Peyer's patch (tissue), 4 donors: ENCODE data around the gene PPDPF. TPM values are rescaled to one million over a fixed set of nuclear protein-coding genes. Genes with fewer than 3 reads are reported as not detected.
"Not testable (repeated sequence)": the region's sequence is repeated elsewhere in the genome, so short reads cannot be mapped to it uniquely, and the experiment has no call there.

ENCODE experiments used
- DNase-seq, 3 donors: peaks; one replicate each; pipeline ENCODE4 v3.0.0-alpha.2; 2017 to 2019
- H3K27ac ChIP-seq, 4 donors: fragments of 200-600 bp; sonication (generic); one replicate each; pipeline ENCODE4 v1.5.1; 2016 to 2019
- H3K27me3 ChIP-seq, 2 donors: fragments of 200-600 bp; sonication (generic); one replicate each; pipeline ENCODE4 v1.5.1; 2019
- H3K36me3 ChIP-seq, 3 donors: fragments of 200-600 bp; sonication (generic); one replicate each; pipeline ENCODE4 v1.5.1; 2016 to 2019
- H3K4me1 ChIP-seq, 4 donors: fragments of 200-600 bp; sonication (generic); one replicate each; pipeline ENCODE4 v1.5.1; 2016 to 2019
- H3K4me3 ChIP-seq, 4 donors: fragments of 200-600 bp; sonication (generic); 1 replicate in 3 of 4; 2 replicates in 1 of 4; pipeline ENCODE4 v1.5.1; 2016 to 2019; ENCODE audit warnings: mild to moderate bottlenecking in 1 of 4
- H3K9me3 ChIP-seq, 4 donors: fragments of 200-600 bp; sonication (generic); one replicate each; pipeline ENCODE4 v1.5.1; 2016 to 2019; ENCODE audit warnings: mild to moderate bottlenecking in 1 of 4
- POLR2A ChIP-seq, 2 donors: fragments of 450-650 bp; IDR thresholded peaks; one replicate each; pipeline ENCODE4 v1.5.1; 2017; ENCODE audit warnings: antibody characterized with exemption in 2 of 2, mild to moderate bottlenecking in 2 of 2, moderate library complexity in 2 of 2
- total RNA-seq, 4 donors: library from RNA; depleted of rRNA; stranded (reverse); fragments of >200 nt; gene quantifications; one replicate each; pipeline ENCODE4 v1.1.0, GENCODE V29; 2016
- TF ChIP-seq, protein P1 (sequence below), 6 experiments: fragments of 450-650 bp in 4 of 6; fragments of 200-600 bp in 2 of 6; sonication (generic) in 1 of 6; IDR thresholded peaks; one replicate each; pipeline ENCODE4 v1.5.1; 2017 to 2019; ENCODE audit warnings: antibody characterized with exemption in 6 of 6, mild to moderate bottlenecking in 3 of 6, moderate library complexity in 1 of 6

The PPDPF gene
- total RNA-seq, 4 donors from 2014 or later: 94.1 to 435 (median 193) TPM

DNA sequence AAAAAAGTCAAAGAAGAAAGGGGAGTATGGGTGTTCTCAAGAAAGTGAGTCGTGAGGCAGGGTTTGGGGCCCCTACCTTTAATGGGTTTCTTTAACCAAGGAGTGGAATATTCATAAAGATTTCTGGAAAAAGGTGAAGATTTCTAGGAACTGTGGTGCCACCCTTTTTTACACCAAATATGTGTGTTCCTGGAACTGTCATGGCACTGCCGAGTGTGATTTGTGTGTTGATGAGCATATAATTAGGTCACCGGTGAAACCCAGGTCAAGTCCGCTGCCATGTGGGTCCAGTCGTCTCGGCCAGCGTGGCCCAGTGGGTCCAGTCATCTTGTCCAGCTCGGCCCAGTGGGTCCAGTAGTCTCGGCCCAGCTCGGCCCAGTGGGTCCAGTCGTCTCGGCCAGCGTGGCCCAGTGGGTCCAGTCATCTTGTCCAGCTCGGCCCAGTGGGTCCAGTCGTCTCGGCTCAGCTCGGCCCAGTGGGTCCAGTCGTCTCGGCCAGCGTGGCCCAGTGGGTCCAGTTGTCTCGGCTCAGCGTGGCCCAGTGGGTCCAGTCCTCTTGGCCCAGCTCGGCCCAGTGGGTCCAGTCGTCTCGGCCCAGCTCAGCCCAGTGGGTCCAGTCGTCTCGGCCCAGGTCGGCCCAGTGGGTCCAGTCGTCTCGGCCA is 13.4 kb upstream of the PPDPF start:
- Histone ChIP-seq H3K27me3 (no peaks in the 10 kb centered on the region), H3K27ac (no peak overlapping the region), H3K4me1 (no peaks in the 10 kb centered on the region), H3K9me3 (peaks cover 0 to 15% (median 2%) of the 10 kb centered on the region in 4 donors), H3K4me3 (no peak overlapping the region), H3K36me3 (no peaks in the 10 kb centered on the region)
- TF ChIP-seq, protein P1, sequence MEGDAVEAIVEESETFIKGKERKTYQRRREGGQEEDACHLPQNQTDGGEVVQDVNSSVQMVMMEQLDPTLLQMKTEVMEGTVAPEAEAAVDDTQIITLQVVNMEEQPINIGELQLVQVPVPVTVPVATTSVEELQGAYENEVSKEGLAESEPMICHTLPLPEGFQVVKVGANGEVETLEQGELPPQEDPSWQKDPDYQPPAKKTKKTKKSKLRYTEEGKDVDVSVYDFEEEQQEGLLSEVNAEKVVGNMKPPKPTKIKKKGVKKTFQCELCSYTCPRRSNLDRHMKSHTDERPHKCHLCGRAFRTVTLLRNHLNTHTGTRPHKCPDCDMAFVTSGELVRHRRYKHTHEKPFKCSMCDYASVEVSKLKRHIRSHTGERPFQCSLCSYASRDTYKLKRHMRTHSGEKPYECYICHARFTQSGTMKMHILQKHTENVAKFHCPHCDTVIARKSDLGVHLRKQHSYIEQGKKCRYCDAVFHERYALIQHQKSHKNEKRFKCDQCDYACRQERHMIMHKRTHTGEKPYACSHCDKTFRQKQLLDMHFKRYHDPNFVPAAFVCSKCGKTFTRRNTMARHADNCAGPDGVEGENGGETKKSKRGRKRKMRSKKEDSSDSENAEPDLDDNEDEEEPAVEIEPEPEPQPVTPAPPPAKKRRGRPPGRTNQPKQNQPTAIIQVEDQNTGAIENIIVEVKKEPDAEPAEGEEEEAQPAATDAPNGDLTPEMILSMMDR (IDR thresholded peaks at IDR 0.05): no peak
- TF ChIP-seq POLR2A (IDR thresholded peaks at IDR 0.05): no peak
- no peak for DNase-seq

DNA sequence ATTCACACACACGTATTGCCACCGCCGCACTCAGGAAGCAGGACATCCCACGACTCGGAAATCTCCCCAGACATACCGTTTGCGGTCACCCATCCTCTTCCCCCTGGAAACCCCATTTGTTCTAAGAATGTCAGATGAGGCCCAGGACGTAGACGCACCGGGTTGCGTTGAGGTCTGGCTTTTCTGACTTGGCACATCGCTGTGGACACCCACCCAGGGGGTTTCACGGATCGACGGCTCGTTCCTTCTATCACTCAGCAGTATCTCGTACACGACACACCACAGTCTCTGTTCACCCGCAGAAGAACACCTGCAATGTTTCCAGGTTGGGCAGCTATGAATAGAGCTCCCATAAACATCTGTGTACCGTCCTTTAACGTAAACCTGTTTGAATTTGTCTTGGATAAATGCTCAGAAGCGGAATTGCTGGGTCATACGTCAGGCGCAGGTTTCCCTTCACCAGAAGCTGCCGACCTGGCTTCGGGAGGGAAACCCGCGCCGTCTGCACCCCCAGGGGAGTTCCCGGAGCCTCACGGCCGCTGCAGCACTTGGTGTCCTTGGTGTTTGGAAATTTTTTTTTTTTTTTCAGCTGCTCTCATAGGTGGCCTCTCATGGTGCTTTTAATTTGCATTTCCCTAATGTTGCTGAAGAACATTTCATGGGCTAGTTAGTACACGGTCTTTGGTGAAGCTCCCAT is 12.3 kb upstream of the PPDPF start:
- no peak overlapping the region for H3K27ac ChIP-seq
- no peak for TF ChIP-seq POLR2A (IDR thresholded peaks at IDR 0.05)
- TF ChIP-seq, protein P1 (IDR thresholded peaks at IDR 0.05): no peak
- no peaks in the 10 kb centered on the region for H3K27me3 ChIP-seq

DNA sequence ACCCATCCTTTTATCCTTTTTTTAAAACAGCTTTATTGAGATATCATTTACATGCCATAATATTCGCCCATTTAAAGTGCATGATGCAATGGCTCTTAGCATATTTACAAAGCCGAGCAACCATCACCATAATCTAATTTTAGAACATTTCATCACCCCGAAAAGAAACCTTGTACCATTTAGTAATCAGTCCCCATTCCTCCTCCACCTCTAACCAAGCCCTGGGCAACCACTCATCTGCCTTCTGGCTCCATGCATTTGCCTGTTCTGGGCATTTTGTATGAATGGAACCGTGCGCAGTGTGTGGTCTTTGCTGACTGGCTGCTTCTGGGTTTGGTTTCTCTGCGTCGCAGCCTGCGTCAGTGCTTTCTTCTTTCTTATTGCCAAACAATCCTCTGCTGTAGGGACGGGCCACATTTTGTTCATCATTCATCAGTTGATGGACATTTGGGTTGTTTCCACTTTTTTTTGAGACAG is 11.4 kb upstream of the PPDPF start:
- TF ChIP-seq, protein P1 (IDR thresholded peaks at IDR 0.05): no peak
- no peak for TF ChIP-seq POLR2A (IDR thresholded peaks at IDR 0.05)

More for the DNA sequence above, 12.3 kb upstream of the PPDPF start:
- no peak for DNase-seq
- Histone ChIP-seq H3K36me3 (no peaks in the 10 kb centered on the region), H3K9me3 (peaks cover 0 to 15% (median 2%) of the 10 kb centered on the region in 4 donors), H3K4me3 (no peak overlapping the region), H3K4me1 (no peaks in the 10 kb centered on the region)

DNA sequence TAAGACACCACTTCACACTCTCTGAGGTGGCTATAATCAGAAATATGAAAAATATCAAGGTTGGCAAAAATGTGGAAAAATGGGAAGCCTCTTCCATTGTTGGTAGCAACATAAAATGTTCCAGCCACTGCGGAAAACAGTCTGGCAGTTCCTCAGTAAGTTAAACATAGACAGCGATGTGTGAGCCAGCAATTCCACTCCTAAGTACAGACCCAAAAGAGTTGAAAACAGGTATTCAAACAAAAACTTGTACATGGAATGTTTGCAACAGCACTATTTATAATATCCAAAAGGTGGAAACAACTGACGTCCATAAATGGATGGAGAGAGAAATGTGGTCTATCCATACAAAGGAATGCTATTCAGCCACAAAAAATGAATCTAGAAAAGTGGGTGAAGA is 7.4 kb upstream of the PPDPF start:
- DNase-seq: no peak
- H3K9me3 ChIP-seq: no peaks in the 10 kb centered on the region

More for the DNA sequence above, 11.4 kb upstream of the PPDPF start:
- DNase-seq: no peak
- no peak overlapping the region for H3K4me3 ChIP-seq
- no peaks in the 10 kb centered on the region for H3K4me1 ChIP-seq
- H3K9me3 ChIP-seq: peaks cover 0 to 15% (median 2%) of the 10 kb centered on the region in 4 donors
- no peak overlapping the region for H3K27ac ChIP-seq
- H3K36me3 ChIP-seq: no peaks in the 10 kb centered on the region
- no peaks in the 10 kb centered on the region for H3K27me3 ChIP-seq

DNA sequence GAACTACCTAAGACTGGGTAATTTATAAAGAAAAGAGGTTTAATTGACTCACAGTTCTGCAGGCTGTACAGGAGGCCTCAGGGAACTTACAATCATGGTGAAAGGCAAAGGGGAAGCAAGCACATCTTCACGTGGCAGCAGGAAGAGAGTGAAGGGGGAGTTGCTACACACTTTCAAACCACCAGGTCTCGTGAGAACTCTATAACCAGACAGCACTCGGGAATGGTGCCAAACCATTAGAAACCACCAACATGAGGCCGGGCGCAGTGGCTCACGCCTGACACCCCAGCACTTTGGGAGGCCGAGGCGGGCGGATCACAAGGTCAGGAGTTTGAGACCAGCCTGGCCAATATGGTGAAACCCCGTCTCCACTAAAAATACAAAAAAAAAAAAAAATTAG is 6.0 kb upstream of the PPDPF start:
- H3K27me3 ChIP-seq: not testable (repeated sequence)

More for the DNA sequence above, 7.4 kb upstream of the PPDPF start:
- no peak for TF ChIP-seq POLR2A (IDR thresholded peaks at IDR 0.05)
- TF ChIP-seq, protein P1 (IDR thresholded peaks at IDR 0.05): no peak
- H3K4me1 ChIP-seq: no peaks in the 10 kb centered on the region
- H3K36me3 ChIP-seq: no peaks in the 10 kb centered on the region
- H3K27me3 ChIP-seq: no peaks in the 10 kb centered on the region
- no peak overlapping the region for H3K27ac ChIP-seq
- H3K4me3 ChIP-seq: no peak overlapping the region

More for the DNA sequence above, 6.0 kb upstream of the PPDPF start:
- not testable (repeated sequence) for DNase-seq, H3K9me3 ChIP-seq, H3K36me3 ChIP-seq, H3K4me1 ChIP-seq, H3K27ac ChIP-seq, H3K4me3 ChIP-seq
